ENCODE data around the gene OR10A2.
"Not testable (repeated sequence)": the region's sequence is repeated elsewhere in the genome, so short reads cannot be mapped to it uniquely, and the experiment has no call there.

- TF ChIP-seq, protein P1, sequence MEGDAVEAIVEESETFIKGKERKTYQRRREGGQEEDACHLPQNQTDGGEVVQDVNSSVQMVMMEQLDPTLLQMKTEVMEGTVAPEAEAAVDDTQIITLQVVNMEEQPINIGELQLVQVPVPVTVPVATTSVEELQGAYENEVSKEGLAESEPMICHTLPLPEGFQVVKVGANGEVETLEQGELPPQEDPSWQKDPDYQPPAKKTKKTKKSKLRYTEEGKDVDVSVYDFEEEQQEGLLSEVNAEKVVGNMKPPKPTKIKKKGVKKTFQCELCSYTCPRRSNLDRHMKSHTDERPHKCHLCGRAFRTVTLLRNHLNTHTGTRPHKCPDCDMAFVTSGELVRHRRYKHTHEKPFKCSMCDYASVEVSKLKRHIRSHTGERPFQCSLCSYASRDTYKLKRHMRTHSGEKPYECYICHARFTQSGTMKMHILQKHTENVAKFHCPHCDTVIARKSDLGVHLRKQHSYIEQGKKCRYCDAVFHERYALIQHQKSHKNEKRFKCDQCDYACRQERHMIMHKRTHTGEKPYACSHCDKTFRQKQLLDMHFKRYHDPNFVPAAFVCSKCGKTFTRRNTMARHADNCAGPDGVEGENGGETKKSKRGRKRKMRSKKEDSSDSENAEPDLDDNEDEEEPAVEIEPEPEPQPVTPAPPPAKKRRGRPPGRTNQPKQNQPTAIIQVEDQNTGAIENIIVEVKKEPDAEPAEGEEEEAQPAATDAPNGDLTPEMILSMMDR (IDR thresholded peaks at IDR 0.05): not testable (repeated sequence)
- TF ChIP-seq POLR2A (IDR thresholded peaks at IDR 0.05): not testable (repeated sequence)
Observed at GRCh38 chr11:6887711-6888110, 24.9 kb downstream of the OR10A2 start.

Data from uterus (tissue), 2 donors.